GM23248 (cell line): ENCODE data around the gene NUDT14. TPM values are rescaled to one million over a fixed set of nuclear protein-coding genes. Genes with fewer than 3 reads are reported as not detected.

ENCODE experiments used
- DNase-seq: peaks from one replicate; pipeline ENCODE4 v3.0.0-alpha.2; 2015
- H2AFZ ChIP-seq: fragments of 200-600 bp; sonication (generic); 2 replicates; pipeline ENCODE4 v1.6.1; 2016; ENCODE audit warnings: antibody characterized with exemption
- H3F3A ChIP-seq: fragments of 200-600 bp; sonication (generic); 2 replicates; pipeline ENCODE4 v1.6.1; 2016; ENCODE audit warnings: mild to moderate bottlenecking, antibody characterized with exemption, mixed run types; ENCODE audit not compliant: insufficient read depth
- H3K27ac ChIP-seq: fragments of 200-600 bp; sonication (generic); 2 replicates; pipeline ENCODE4 v1.5.1; 2016; ENCODE audit warnings: mild to moderate bottlenecking
- H3K27me3 ChIP-seq: fragments of 200-600 bp; sonication (generic); replicated peaks from 2 replicates; pipeline ENCODE4 v1.6.1; 2016; ENCODE audit warnings: mild to moderate bottlenecking; ENCODE audit not compliant: insufficient read depth
- H3K36me3 ChIP-seq: fragments of 200-600 bp; sonication (generic); 2 replicates; pipeline ENCODE4 v1.6.1; 2016; ENCODE audit warnings: low read depth, mild to moderate bottlenecking
- H3K4me1 ChIP-seq: fragments of 200-600 bp; sonication (generic); 2 replicates; pipeline ENCODE4 v1.6.1; 2016; ENCODE audit warnings: mild to moderate bottlenecking; ENCODE audit not compliant: insufficient read depth
- H3K4me2 ChIP-seq: fragments of 200-600 bp; sonication (generic); one replicate; pipeline ENCODE4 v1.6.1; 2016; ENCODE audit warnings: mild to moderate bottlenecking; ENCODE audit not compliant: unreplicated experiment
- H3K4me3 ChIP-seq: fragments of 200-600 bp; sonication (generic); 2 replicates; pipeline ENCODE4 v1.5.1; 2016; ENCODE audit warnings: mild to moderate bottlenecking
- H3K79me2 ChIP-seq: fragments of 200-600 bp; sonication (generic); 2 replicates; pipeline ENCODE4 v1.6.1; 2016; ENCODE audit warnings: mild to moderate bottlenecking; ENCODE audit not compliant: insufficient read depth
- H3K9ac ChIP-seq: fragments of 200-600 bp; sonication (generic); 2 replicates; pipeline ENCODE4 v1.6.1; 2016; ENCODE audit warnings: mild to moderate bottlenecking
- H3K9me2 ChIP-seq: fragments of 200-600 bp; sonication (generic); 2 replicates; pipeline ENCODE4 v1.6.1; 2016; ENCODE audit warnings: mixed run types, mild to moderate bottlenecking, moderate library complexity; ENCODE audit not compliant: insufficient read depth
- H3K9me3 ChIP-seq: fragments of 200-600 bp; sonication (generic); one replicate; pipeline ENCODE4 v1.6.1; 2017; ENCODE audit warnings: low read depth
- H4K20me1 ChIP-seq: fragments of 200-600 bp; sonication (generic); 2 replicates; pipeline ENCODE4 v1.6.0; 2016; ENCODE audit not compliant: insufficient read depth
- EZH2 ChIP-seq: fragments of 200-600 bp; sonication (generic); IDR thresholded peaks from 2 replicates; pipeline ENCODE4 v1.6.1; 2018; ENCODE audit warnings: antibody characterized with exemption, mild to moderate bottlenecking; ENCODE audit not compliant: insufficient read depth, poor library complexity, severe bottlenecking
- EZH2phosphoT487 ChIP-seq: fragments of 200-600 bp; sonication (generic); IDR thresholded peaks from 2 replicates; pipeline ENCODE4 v1.6.1; 2018; ENCODE audit warnings: antibody characterized with exemption, moderate library complexity, mild to moderate bottlenecking, low read depth; ENCODE audit not compliant: insufficient read depth
- WGBS, 2 experiments: methylation state at CpG; one replicate each; pipeline ENCODE4 v1.1.6; 2015 to 2017; ENCODE audit warnings: low lambda C conversion rate in 2 of 2, low coverage in 1 of 2; ENCODE audit errors: missing lambda C conversion rate in 2 of 2; 5-methylcytosine and 5-hydroxymethylcytosine counted together
- in situ Hi-C: fragments of 300-500 bp; cut with MboI; formaldehyde crosslinking; loops from 2 replicates; pipeline ENCODE4 v1.15.0; 2020
- polyA plus RNA-seq: library from polyadenylated mRNA; unstranded; fragments of >200 nt; fragmentation: Nextera tagmentation; extraction: Ambion mirVana; gene quantifications from 2 replicates; pipeline ENCODE4 v1.2.1, GENCODE V29; 2016
- total RNA-seq: library from RNA; depleted of rRNA; stranded (reverse); fragments of >200 nt; shearing (Covaris generic); gene quantifications from 2 replicates; pipeline ENCODE4 v1.2.3, GENCODE V29; 2014

NUDT14 gene
- total and polyA plus RNA-seq, 2 experiments from 2014 or later: 8.6 to 10.8 TPM

GRCh38 chr14:105185001-105185400, 3.9 kb upstream of the NUDT14 start:
- no peak overlapping the region for H3K4me2 ChIP-seq
- H3K4me3 ChIP-seq: no peak overlapping the region
- no peaks in the 10 kb centered on the region for H3K9me3 ChIP-seq
- H4K20me1 ChIP-seq: no peaks in the 10 kb centered on the region
- TF ChIP-seq EZH2phosphoT487: no peak
- TF ChIP-seq EZH2: no peak
- WGBS, 2 experiments: 46 to 56% methylated on average over 11 to 18 of the region's 18 CpGs
- H3K4me1 ChIP-seq: no peaks in the 10 kb centered on the region
- H3K27me3 ChIP-seq: peaks cover 6% of the 10 kb centered on the region; the same call in 1 of the 2 replicates
- no peaks in the 10 kb centered on the region for H3F3A ChIP-seq
- no peak overlapping the region for H2AFZ ChIP-seq
- in situ Hi-C loops: no loop called here
- no peak overlapping the region for H3K27ac ChIP-seq
- no peak for DNase-seq
- H3K9ac ChIP-seq: no peak overlapping the region
- H3K9me2 ChIP-seq: no peaks in the 10 kb centered on the region
- no peaks in the 10 kb centered on the region for H3K79me2 ChIP-seq
- H3K36me3 ChIP-seq: no peaks in the 10 kb centered on the region

DNA sequence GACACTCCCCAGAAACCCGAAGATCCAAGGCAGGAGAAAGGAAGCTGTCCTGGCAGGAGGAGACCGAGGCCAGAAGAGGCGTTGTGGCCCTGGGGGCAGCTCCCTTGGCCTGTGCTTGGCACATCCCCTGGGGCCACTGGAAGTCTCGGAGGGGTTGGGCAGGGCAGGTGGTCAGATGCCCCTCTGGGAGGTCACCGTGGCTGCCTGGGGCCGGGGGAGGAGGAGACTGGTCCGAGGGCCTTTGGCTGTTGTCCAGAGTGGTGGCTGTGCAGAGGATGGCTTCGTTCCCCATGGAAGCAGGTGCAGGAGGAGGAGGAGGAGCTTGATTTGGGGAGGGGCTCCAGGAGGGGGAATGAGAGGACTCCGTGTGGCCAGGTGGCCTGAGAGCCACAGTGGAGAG, 3.3 kb upstream of the NUDT14 start:
- Histone ChIP-seq H3K36me3 (no peaks in the 10 kb centered on the region), H3K9ac (no peak overlapping the region), H3F3A (no peaks in the 10 kb centered on the region), H3K4me1 (no peaks in the 10 kb centered on the region), H3K27me3 (peaks cover 6% of the 10 kb centered on the region; the same call in 1 of the 2 replicates), H4K20me1 (no peaks in the 10 kb centered on the region), H3K79me2 (no peaks in the 10 kb centered on the region), H3K9me3 (no peaks in the 10 kb centered on the region), H3K27ac (no peak overlapping the region), H3K9me2 (no peaks in the 10 kb centered on the region), H3K4me3 (no peak overlapping the region), H2AFZ (no peak overlapping the region), H3K4me2 (no peak overlapping the region)
- TF ChIP-seq EZH2phosphoT487 (no peak), EZH2 (no peak)
- no peak for DNase-seq
- in situ Hi-C loops: no loop called here
- WGBS, 2 experiments: 38% methylated on average over 8 to 9 of the region's 9 CpGs

- no peak overlapping the region for H3K27ac ChIP-seq
- H3K4me2 ChIP-seq: no peak overlapping the region
- no peaks in the 10 kb centered on the region for H4K20me1 ChIP-seq
- H3K27me3 ChIP-seq: 0 out of 2 replicates have a peak, but pooled peaks cover 6% of the 10 kb centered on the region
- H3K36me3 ChIP-seq: no peaks in the 10 kb centered on the region
- no peaks in the 10 kb centered on the region for H3F3A ChIP-seq
- H3K9me3 ChIP-seq: no peaks in the 10 kb centered on the region
- no peaks in the 10 kb centered on the region for H3K9me2 ChIP-seq
- no peaks in the 10 kb centered on the region for H3K79me2 ChIP-seq
- 61 to 63% methylated on average over 24 to 25 of the region's 25 CpGs for WGBS, 2 experiments
- H3K4me3 ChIP-seq: no peak overlapping the region
- no peak for TF ChIP-seq EZH2
- no peak for TF ChIP-seq EZH2phosphoT487
- in situ Hi-C loops: no loop called here
- H3K9ac ChIP-seq: no peak overlapping the region
- no peak for DNase-seq
- no peak overlapping the region for H2AFZ ChIP-seq
- H3K4me1 ChIP-seq: no peaks in the 10 kb centered on the region
These were observed 1.3 kb upstream of the NUDT14 start for GRCh38 chr14:105182296-105183020.

- in situ Hi-C loops: no loop called here
- no peaks in the 10 kb centered on the region for H3F3A ChIP-seq
- no peak overlapping the region for H3K9ac ChIP-seq
- no peak overlapping the region for H2AFZ ChIP-seq
- no peak overlapping the region for H3K27ac ChIP-seq
- H3K9me3 ChIP-seq: no peaks in the 10 kb centered on the region
- WGBS, 2 experiments: 48 to 88% methylated on average over 7 to 21 of the region's 21 CpGs
- 0 out of 2 replicates have a peak, but pooled peaks cover 6% of the 10 kb centered on the region for H3K27me3 ChIP-seq
- no peak for DNase-seq
- H4K20me1 ChIP-seq: no peaks in the 10 kb centered on the region
- H3K36me3 ChIP-seq: no peaks in the 10 kb centered on the region
- TF ChIP-seq EZH2 (no peak), EZH2phosphoT487 (no peak)
- H3K79me2 ChIP-seq: no peaks in the 10 kb centered on the region
- H3K4me1 ChIP-seq: no peaks in the 10 kb centered on the region
- H3K4me2 ChIP-seq: no peak overlapping the region
- H3K9me2 ChIP-seq: no peaks in the 10 kb centered on the region
- no peak overlapping the region for H3K4me3 ChIP-seq
These were observed 610 bp upstream of the NUDT14 start for GRCh38 chr14:105181549-105182295.
